CD4-positive, alpha-beta memory T cell (primary cell): ENCODE data around the gene ABCD1. TPM values are rescaled to one million over a fixed set of nuclear protein-coding genes. Genes with fewer than 3 reads are reported as not detected.

Experiments used
- CTCF ChIA-PET: fragments of 350-600 bp; sonication (Branson Sonifier 250); formaldehyde crosslinking; loops from one replicate; lab custom pipeline; 2021; ENCODE audit warnings: inconsistent platforms; ENCODE audit not compliant: partially characterized antibody; lab: Charles Lee
- POLR2A ChIA-PET: fragments of 350-600 bp; sonication (Branson Sonifier 250); formaldehyde crosslinking; loops from one replicate; lab custom pipeline; 2021; ENCODE audit not compliant: partially characterized antibody; lab: Charles Lee
- DNase-seq, 5 donors: peaks; one replicate each; pipeline versions ENCODE4 v3.0.0 to v3.0.0-alpha.2; 2020 to 2022; ENCODE audit warnings: mixed read lengths in 1 of 5
- H3K27ac ChIP-seq: one replicate; pipeline ENCODE4 v1.7.0; 2013; ENCODE audit warnings: low read depth, low read length
- H3K27me3 ChIP-seq: 2 replicates; pipeline ENCODE4 v1.7.0; 2013; ENCODE audit warnings: mild to moderate bottlenecking, low read length, moderate library complexity; ENCODE audit not compliant: insufficient read depth
- H3K36me3 ChIP-seq: 2 replicates; pipeline ENCODE4 v1.7.0; 2013; ENCODE audit warnings: mild to moderate bottlenecking, low read length, moderate library complexity; ENCODE audit not compliant: insufficient read depth
- H3K4me1 ChIP-seq: 2 replicates; pipeline ENCODE4 v1.7.0; 2013; ENCODE audit warnings: mild to moderate bottlenecking, low read length, moderate library complexity; ENCODE audit not compliant: insufficient read depth
- H3K4me3 ChIP-seq, 2 donors: one replicate each; pipeline ENCODE4 v1.7.0; 2013; ENCODE audit warnings: low read length in 2 of 2, mild to moderate bottlenecking in 1 of 2
- H3K9me3 ChIP-seq, 2 donors: one replicate each; pipeline ENCODE4 v1.7.0; 2013; ENCODE audit warnings: low read length in 2 of 2, control low read depth in 1 of 2; ENCODE audit not compliant: control insufficient read depth in 1 of 2
- H3K27ac Mint-ChIP-seq, 7 donors: one replicate each; pipeline ENCODE4 v1.8.0; 2020 to 2021; ENCODE audit warnings: mixed read lengths in 7 of 7, mild to moderate bottlenecking in 6 of 7, inconsistent platforms in 3 of 7, moderate library complexity in 3 of 7
- H3K27me3 Mint-ChIP-seq, 2 donors: one replicate each; pipeline ENCODE4 v1.8.0; 2020 to 2021; ENCODE audit warnings: mixed read lengths in 2 of 2
- H3K36me3 Mint-ChIP-seq, 2 donors: one replicate each; pipeline ENCODE4 v1.8.0; 2020 to 2021; ENCODE audit warnings: mixed read lengths in 2 of 2, inconsistent platforms in 1 of 2, mild to moderate bottlenecking in 1 of 2
- H3K4me1 Mint-ChIP-seq, 4 donors: one replicate each; pipeline ENCODE4 v1.8.0; 2020 to 2021; ENCODE audit warnings: mixed read lengths in 4 of 4, mild to moderate bottlenecking in 1 of 4
- H3K4me3 Mint-ChIP-seq, 8 donors: one replicate each; pipeline ENCODE4 v1.8.0; 2020 to 2021; ENCODE audit warnings: mixed read lengths in 8 of 8, mild to moderate bottlenecking in 7 of 8, moderate library complexity in 6 of 8, inconsistent platforms in 3 of 8
- H3K9me3 Mint-ChIP-seq, 8 donors: one replicate each; pipeline ENCODE4 v1.8.0; 2020 to 2021; ENCODE audit warnings: mixed read lengths in 8 of 8, mild to moderate bottlenecking in 5 of 8, inconsistent platforms in 3 of 8, moderate library complexity in 1 of 8
- intact Hi-C: fragments of 100-400 bp; cut with micrococcal nuclease; formaldehyde crosslinking; loops from one replicate; pipeline ENCODE4 v1.15.1; 2023
- polyA plus RNA-seq, 2 donors: library from polyadenylated mRNA; unstranded; fragments of 300-500 nt; fragmentation: Illumina TruSeq; gene quantifications; one replicate each; pipeline ENCODE4 v1.2.3, GENCODE V29; 2021
- total RNA-seq, 2 experiments: library from RNA; stranded (reverse); gene quantifications; one replicate each; pipeline ENCODE4 v1.2.3, GENCODE V29; 2021

ABCD1 gene
- total and polyA plus RNA-seq, 4 experiments from 2014 or later, result 1.7 to 6.8 (median 4.9) TPM

GRCh38 chrX:153778684-153779101 is 54.0 kb downstream of the ABCD1 start:
- Mint-ChIP-seq H3K9me3 (no peaks in the 10 kb centered on the region), H3K4me3 (no peak overlapping the region), H3K4me1 (peaks cover 0 to 7% (median 4%) of the 10 kb centered on the region in 4 donors), H3K27me3 (peaks cover 3 to 6% of the 10 kb centered on the region in 2 donors), H3K36me3 (no peaks in the 10 kb centered on the region), H3K27ac (no peak overlapping the region)
- POLR2A ChIA-PET, result no interaction called here
- CTCF ChIA-PET, result no interaction called here
- Histone ChIP-seq H3K4me3 (no peak overlapping the region), H3K27me3 (no peaks in the 10 kb centered on the region), H3K27ac (no peak overlapping the region), H3K9me3 (no peaks in the 10 kb centered on the region), H3K4me1 (no peaks in the 10 kb centered on the region), H3K36me3 (no peaks in the 10 kb centered on the region)
- intact Hi-C loops, result no loop called here
- DNase-seq, result no peak

- CTCF ChIA-PET, result no interaction called here
- H3K4me1 ChIP-seq, result no peaks in the 10 kb centered on the region
- H3K27me3 ChIP-seq, result no peaks in the 10 kb centered on the region
- H3K9me3 ChIP-seq, result no peaks in the 10 kb centered on the region
- no peak overlapping the region for H3K4me3 ChIP-seq
- no peaks in the 10 kb centered on the region for H3K9me3 Mint-ChIP-seq
- H3K36me3 ChIP-seq, result no peaks in the 10 kb centered on the region
- intact Hi-C loops, result no loop called here
- peaks cover 3 to 6% of the 10 kb centered on the region in 2 donors for H3K27me3 Mint-ChIP-seq
- H3K27ac Mint-ChIP-seq, result peak overlapping the region in 2 of 7 donors; percentile 45 to 48
- POLR2A ChIA-PET, result no interaction called here
- no peak overlapping the region for H3K4me3 Mint-ChIP-seq
- H3K4me1 Mint-ChIP-seq, result peaks cover 0 to 7% (median 4%) of the 10 kb centered on the region in 4 donors
- H3K27ac ChIP-seq, result no peak overlapping the region
- H3K36me3 Mint-ChIP-seq, result no peaks in the 10 kb centered on the region
- DNase-seq, result no peak
These were observed 55.4 kb downstream of the ABCD1 start for GRCh38 chrX:153779891-153780677.

- Mint-ChIP-seq H3K27me3 (peaks cover 3 to 6% of the 10 kb centered on the region in 2 donors), H3K27ac (peak within 1 kb of the TSS in 1 of 7 donors; percentile 48), H3K4me1 (peaks cover 0 to 7% (median 4%) of the 10 kb centered on the region in 4 donors), H3K36me3 (peaks cover 0 to 2% of the 10 kb centered on the region in 2 donors), H3K9me3 (no peaks in the 10 kb centered on the region), H3K4me3 (no peak within 1 kb of the TSS)
- Histone ChIP-seq H3K36me3 (no peaks in the 10 kb centered on the region), H3K27me3 (no peaks in the 10 kb centered on the region), H3K4me3 (no peak within 1 kb of the TSS), H3K9me3 (no peaks in the 10 kb centered on the region), H3K4me1 (no peaks in the 10 kb centered on the region), H3K27ac (no peak within 1 kb of the TSS)
- intact Hi-C loops, result no loop called here
- CTCF ChIA-PET, result no interaction called here
- DNase-seq, result no peak
- POLR2A ChIA-PET, result interaction anchor here (0.9 kb wide), 1 partner anchor 145 kb away, joined by 3 read pairs; the partner anchor contains the start of gene ARHGAP4
These were observed 56.2 kb downstream of the ABCD1 start, which contains the start of gene SRPK3 for GRCh38 chrX:153780678-153781427. TSS of gene SRPK3 (plus strand) at chrX:153781041. CDS start at chrX:153781087, 46 bp downstream.

GRCh38 chrX:153781428-153782047 is 56.9 kb downstream of the ABCD1 start:
- H3K9me3 Mint-ChIP-seq, result no peaks in the 10 kb centered on the region
- CTCF ChIA-PET, result no interaction called here
- Histone ChIP-seq H3K4me1 (no peaks in the 10 kb centered on the region), H3K27ac (no peak overlapping the region), H3K4me3 (no peak overlapping the region), H3K9me3 (no peaks in the 10 kb centered on the region), H3K36me3 (no peaks in the 10 kb centered on the region), H3K27me3 (no peaks in the 10 kb centered on the region)
- no peak overlapping the region for H3K27ac Mint-ChIP-seq
- POLR2A ChIA-PET, result interaction anchor here (0.7 to 1.5 kb wide), 3 partner anchors 10 to 145 kb away, joined by 3 read pairs; partner anchors contain the start of gene ARHGAP4
- peaks cover 0 to 7% (median 4%) of the 10 kb centered on the region in 4 donors for H3K4me1 Mint-ChIP-seq
- peaks cover 3 to 6% of the 10 kb centered on the region in 2 donors for H3K36me3 Mint-ChIP-seq
- intact Hi-C loops, result no loop called here
- no peak for DNase-seq
- peaks cover 3 to 6% of the 10 kb centered on the region in 2 donors for H3K27me3 Mint-ChIP-seq
- no peak overlapping the region for H3K4me3 Mint-ChIP-seq

GRCh38 chrX:153782313-153782712 is 57.7 kb downstream of the ABCD1 start:
- Histone ChIP-seq H3K4me3 (no peak overlapping the region), H3K4me1 (no peaks in the 10 kb centered on the region), H3K27ac (no peak overlapping the region), H3K9me3 (no peaks in the 10 kb centered on the region), H3K36me3 (no peaks in the 10 kb centered on the region), H3K27me3 (no peaks in the 10 kb centered on the region)
- DNase-seq, result no peak
- peaks cover 4 to 9% of the 10 kb centered on the region in 2 donors for H3K36me3 Mint-ChIP-seq
- peaks cover 3 to 6% of the 10 kb centered on the region in 2 donors for H3K27me3 Mint-ChIP-seq
- H3K4me3 Mint-ChIP-seq, result no peak overlapping the region
- intact Hi-C loops, result no loop called here
- H3K4me1 Mint-ChIP-seq, result peaks cover 0 to 7% (median 4%) of the 10 kb centered on the region in 4 donors
- ChIA-PET CTCF (no interaction called here), POLR2A (interaction anchor here (0.7 to 1.5 kb wide), 2 partner anchors 10 to 124 kb away, joined by 3 read pairs; no protein-coding TSS in a partner anchor)
- no peak overlapping the region for H3K27ac Mint-ChIP-seq
- no peaks in the 10 kb centered on the region for H3K9me3 Mint-ChIP-seq

- ChIA-PET POLR2A (interaction anchor here (1.5 kb wide), 1 partner anchor 123 kb away, joined by 3 read pairs; no protein-coding TSS in a partner anchor), CTCF (no interaction called here)
- H3K36me3 ChIP-seq, result no peaks in the 10 kb centered on the region
- no peaks in the 10 kb centered on the region for H3K4me1 ChIP-seq
- peaks cover 3 to 6% of the 10 kb centered on the region in 2 donors for H3K27me3 Mint-ChIP-seq
- H3K27me3 ChIP-seq, result no peaks in the 10 kb centered on the region
- no peak overlapping the region for H3K4me3 Mint-ChIP-seq
- H3K9me3 Mint-ChIP-seq, result no peaks in the 10 kb centered on the region
- H3K27ac ChIP-seq, result no peak overlapping the region
- peaks cover 4 to 10% of the 10 kb centered on the region in 2 donors for H3K36me3 Mint-ChIP-seq
- DNase-seq, result no peak
- peaks cover 0 to 7% (median 4%) of the 10 kb centered on the region in 4 donors for H3K4me1 Mint-ChIP-seq
- H3K27ac Mint-ChIP-seq, result no peak overlapping the region
- intact Hi-C loops, result no loop called here
- no peak overlapping the region for H3K4me3 ChIP-seq
- H3K9me3 ChIP-seq, result no peaks in the 10 kb centered on the region
These were observed 58.2 kb downstream of the ABCD1 start for GRCh38 chrX:153782871-153783270.
